Epithelial cell of esophagus (primary cell): Measurements from ENCODE around the gene SOX12.

ENCODE experiments used
- DNase-seq: peaks from one replicate; pipeline ENCODE4 v3.0.0; 2010; ENCODE audit warnings: low read depth
- H3K4me3 ChIP-seq: 2 replicates; pipeline ENCODE4 v1.5.1; 2011; ENCODE audit warnings: mild to moderate bottlenecking, low read length, control low read depth
- TF ChIP-seq, protein P1 (sequence below): IDR thresholded peaks from 2 replicates; pipeline ENCODE4 v1.5.1; 2011; ENCODE audit warnings: low read depth, mild to moderate bottlenecking, low read length, control low read depth, inconsistent platforms; ENCODE audit not compliant: insufficient read depth; ENCODE audit errors: missing control alignments

SOX12 gene

GRCh38 chr20:324177-325044 lies 941 bp upstream of the SOX12 start:
- peak overlapping the region; percentile 64 for H3K4me3 ChIP-seq
- DNase-seq, result peak; percentile 90
- TF ChIP-seq, protein P1, sequence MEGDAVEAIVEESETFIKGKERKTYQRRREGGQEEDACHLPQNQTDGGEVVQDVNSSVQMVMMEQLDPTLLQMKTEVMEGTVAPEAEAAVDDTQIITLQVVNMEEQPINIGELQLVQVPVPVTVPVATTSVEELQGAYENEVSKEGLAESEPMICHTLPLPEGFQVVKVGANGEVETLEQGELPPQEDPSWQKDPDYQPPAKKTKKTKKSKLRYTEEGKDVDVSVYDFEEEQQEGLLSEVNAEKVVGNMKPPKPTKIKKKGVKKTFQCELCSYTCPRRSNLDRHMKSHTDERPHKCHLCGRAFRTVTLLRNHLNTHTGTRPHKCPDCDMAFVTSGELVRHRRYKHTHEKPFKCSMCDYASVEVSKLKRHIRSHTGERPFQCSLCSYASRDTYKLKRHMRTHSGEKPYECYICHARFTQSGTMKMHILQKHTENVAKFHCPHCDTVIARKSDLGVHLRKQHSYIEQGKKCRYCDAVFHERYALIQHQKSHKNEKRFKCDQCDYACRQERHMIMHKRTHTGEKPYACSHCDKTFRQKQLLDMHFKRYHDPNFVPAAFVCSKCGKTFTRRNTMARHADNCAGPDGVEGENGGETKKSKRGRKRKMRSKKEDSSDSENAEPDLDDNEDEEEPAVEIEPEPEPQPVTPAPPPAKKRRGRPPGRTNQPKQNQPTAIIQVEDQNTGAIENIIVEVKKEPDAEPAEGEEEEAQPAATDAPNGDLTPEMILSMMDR, result peak; percentile 22

- TF ChIP-seq, protein P1, result no peak
- DNase-seq, result peak; percentile 69
- H3K4me3 ChIP-seq, result peak overlapping the region; percentile 67
Observed at GRCh38 chr20:325889-326644, 715 bp downstream of the SOX12 start.

GRCh38 chr20:326645-327185 lies 1.4 kb downstream of the SOX12 start:
- no peak for DNase-seq
- TF ChIP-seq, protein P1, result no peak
- H3K4me3 ChIP-seq, result peak overlapping the region; percentile 67

DNA sequence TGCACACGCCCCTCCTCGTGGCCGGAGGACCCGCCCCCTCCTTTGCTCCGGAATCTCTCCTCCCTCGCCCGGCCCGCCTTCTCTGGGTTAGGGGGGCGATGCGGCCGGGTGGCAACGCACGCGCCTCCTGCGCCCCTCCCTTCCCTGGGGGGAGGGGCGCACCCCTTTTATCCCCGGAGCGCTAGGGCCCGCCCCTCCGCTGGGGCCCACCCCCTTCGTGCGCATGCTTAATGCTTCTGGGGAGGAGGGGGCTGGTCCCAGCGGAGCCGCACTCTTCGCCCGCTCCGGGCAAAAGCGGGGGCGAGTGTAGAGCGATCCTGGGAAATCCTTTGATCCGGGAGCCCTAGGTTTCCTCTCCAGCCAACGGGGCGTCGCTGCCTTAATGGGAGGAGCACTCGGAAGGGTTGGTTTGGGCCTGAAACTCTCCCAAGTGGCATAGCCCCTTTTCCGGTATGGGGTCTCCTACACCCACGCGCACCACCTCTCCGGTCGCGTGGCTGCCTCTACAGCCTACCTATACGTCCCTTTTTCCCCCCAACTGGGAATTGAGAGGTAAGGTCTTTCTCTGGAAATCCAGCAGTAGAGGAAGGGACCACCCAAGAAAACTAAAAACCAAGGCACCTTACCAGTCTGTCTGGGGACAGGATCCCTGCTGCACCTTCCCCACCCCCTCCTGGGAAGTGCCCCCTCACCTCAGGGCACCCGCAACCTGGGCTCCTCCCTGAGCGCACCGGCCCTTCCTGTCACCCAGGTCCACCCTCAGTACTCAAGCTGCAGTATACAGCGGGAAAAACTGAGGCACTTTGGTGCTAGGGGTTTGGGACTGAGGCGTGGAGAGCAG lies 2.1 kb downstream of the SOX12 start:
- H3K4me3 ChIP-seq, result peak overlapping the region; percentile 67
- TF ChIP-seq, protein P1, result no peak
- peak; percentile 89 for DNase-seq

- no peak for DNase-seq
- peak overlapping the region; percentile 67 for H3K4me3 ChIP-seq
- TF ChIP-seq, protein P1, result no peak
Observed at GRCh38 chr20:328027-328974, 2.9 kb downstream of the SOX12 start.
